Esophagus muscularis mucosa (tissue), 4 donors: ENCODE measurements around the gene SPNS3. TPM values are rescaled to one million over a fixed set of nuclear protein-coding genes. Genes with fewer than 3 reads are reported as not detected.

Experiments
- DNase-seq: peaks from one replicate; pipeline ENCODE4 v3.0.0-alpha.2; 2017; ENCODE audit errors: extremely low spot score
- H3K27ac ChIP-seq, 4 donors: fragments of 200-600 bp; sonication (generic); replicated peaks in 1 of 4; 1 replicate in 3 of 4; 2 replicates in 1 of 4; pipeline ENCODE4 v1.5.1; 2016 to 2019; ENCODE audit warnings: mild to moderate bottlenecking in 1 of 4
- H3K27me3 ChIP-seq, 4 donors: fragments of 200-600 bp; sonication (generic); one replicate each; pipeline versions ENCODE4 v1.5.1 to v1.6.0; 2016 to 2019
- H3K36me3 ChIP-seq, 4 donors: fragments of 200-600 bp; sonication (generic); one replicate each; pipeline ENCODE4 v1.5.1; 2016 to 2019
- H3K4me1 ChIP-seq, 4 donors: fragments of 200-600 bp; sonication (generic); one replicate each; pipeline ENCODE4 v1.5.1; 2016 to 2019
- H3K4me3 ChIP-seq, 4 donors: fragments of 200-600 bp; sonication (generic); 1 replicate in 2 of 4; 2 replicates in 2 of 4; pipeline ENCODE4 v1.5.1; 2016 to 2019; ENCODE audit warnings: mild to moderate bottlenecking in 4 of 4, moderate library complexity in 1 of 4
- H3K9me3 ChIP-seq, 4 donors: fragments of 200-600 bp; sonication (generic); 1 replicate in 3 of 4; 2 replicates in 1 of 4; pipeline ENCODE4 v1.5.1; 2016 to 2019
- CTCF ChIP-seq, 3 experiments: fragments of 200-600 bp in 2 of 3; fragments of 450-650 bp in 1 of 3; sonication (generic) in 2 of 3; IDR thresholded peaks; one replicate each; pipeline ENCODE4 v1.5.1; 2017 to 2019; ENCODE audit warnings: antibody characterized with exemption in 3 of 3, mild to moderate bottlenecking in 2 of 3, moderate library complexity in 1 of 3
- EP300 ChIP-seq: sonication (generic); formaldehyde crosslinking; IDR thresholded peaks from one replicate; pipeline ENCODE4 v1.6.1; 2017; ENCODE audit warnings: antibody characterized with exemption
- POLR2A ChIP-seq: fragments of 450-650 bp; IDR thresholded peaks from one replicate; pipeline ENCODE4 v1.6.1; 2017; ENCODE audit warnings: antibody characterized with exemption, moderate library complexity, mild to moderate bottlenecking, low read depth
- POLR2AphosphoS5 ChIP-seq, 2 donors: sonication (generic); formaldehyde crosslinking; IDR thresholded peaks; one replicate each; pipeline ENCODE4 v1.6.1; 2017; ENCODE audit warnings: antibody characterized with exemption in 2 of 2
- WGBS: methylation state at CpG from one replicate; pipeline ENCODE4 v1.1.5; 2018; 5-methylcytosine and 5-hydroxymethylcytosine counted together
- intact Hi-C: fragments of 100-400 bp; cut with DNase I; formaldehyde crosslinking; loops from one replicate; pipeline ENCODE4 v1.15.1; 2023
- total RNA-seq, 4 donors: library from RNA; depleted of rRNA; stranded (reverse); fragments of >200 nt; gene quantifications; one replicate each; pipeline versions ENCODE4 v1.1.0 to v1.2.1, GENCODE V29; 2016

The SPNS3 gene
- total RNA-seq, 4 donors from 2014 or later, result 0.17 TPM; not detected in 3

GRCh38 chr17:4405038-4405669 is 28.6 kb upstream of the SPNS3 start:
- no peak for DNase-seq
- no peaks in the 10 kb centered on the region for H3K27me3 ChIP-seq
- TF ChIP-seq CTCF (IDR thresholded peaks at IDR 0.05) (no peak), POLR2A (no peak), EP300 (no peak), POLR2AphosphoS5 (IDR thresholded peaks at IDR 0.05) (no peak)
- H3K9me3 ChIP-seq, result no peaks in the 10 kb centered on the region
- no peak overlapping the region for H3K27ac ChIP-seq
- no peak overlapping the region for H3K4me3 ChIP-seq
- no peaks in the 10 kb centered on the region for H3K36me3 ChIP-seq
- 96% methylated on average over 7 of the region's 7 CpGs for WGBS
- H3K4me1 ChIP-seq, result no peaks in the 10 kb centered on the region
- intact Hi-C loops, result no loop called here

- 93% methylated on average over 5 of the region's 5 CpGs for WGBS
- no peaks in the 10 kb centered on the region for H3K4me1 ChIP-seq
- DNase-seq, result no peak
- no peak for TF ChIP-seq CTCF (IDR thresholded peaks at IDR 0.05)
- no peak for TF ChIP-seq POLR2A
- TF ChIP-seq EP300, result no peak
- TF ChIP-seq POLR2AphosphoS5 (IDR thresholded peaks at IDR 0.05), result no peak
- no peaks in the 10 kb centered on the region for H3K27me3 ChIP-seq
- no peak overlapping the region for H3K27ac ChIP-seq
- H3K9me3 ChIP-seq, result no peaks in the 10 kb centered on the region
- H3K4me3 ChIP-seq, result no peak overlapping the region
- H3K36me3 ChIP-seq, result no peaks in the 10 kb centered on the region
- intact Hi-C loops, result no loop called here
These were observed 28.0 kb upstream of the SPNS3 start for GRCh38 chr17:4405699-4406098.

GRCh38 chr17:4406386-4406785 is 27.4 kb upstream of the SPNS3 start:
- Histone ChIP-seq H3K4me3 (no peak overlapping the region), H3K36me3 (no peaks in the 10 kb centered on the region), H3K4me1 (no peaks in the 10 kb centered on the region), H3K27me3 (no peaks in the 10 kb centered on the region), H3K27ac (no peak overlapping the region), H3K9me3 (no peaks in the 10 kb centered on the region)
- DNase-seq, result no peak
- WGBS, result 90% methylated on average over 9 of the region's 10 CpGs
- TF ChIP-seq CTCF (IDR thresholded peaks at IDR 0.05) (no peak), POLR2A (no peak), POLR2AphosphoS5 (IDR thresholded peaks at IDR 0.05) (no peak), EP300 (no peak)
- intact Hi-C loops, result no loop called here

- TF ChIP-seq POLR2AphosphoS5 (IDR thresholded peaks at IDR 0.05), result no peak
- no peak for TF ChIP-seq CTCF (IDR thresholded peaks at IDR 0.05)
- TF ChIP-seq POLR2A, result no peak
- TF ChIP-seq EP300, result no peak
- H3K9me3 ChIP-seq, result no peaks in the 10 kb centered on the region
- no peaks in the 10 kb centered on the region for H3K36me3 ChIP-seq
- H3K27ac ChIP-seq, result no peak overlapping the region
- no peaks in the 10 kb centered on the region for H3K4me1 ChIP-seq
- DNase-seq, result no peak
- 92% methylated on average over 7 of the region's 7 CpGs for WGBS
- H3K4me3 ChIP-seq, result no peak overlapping the region
- H3K27me3 ChIP-seq, result no peaks in the 10 kb centered on the region
- intact Hi-C loops, result no loop called here
These were observed 26.5 kb upstream of the SPNS3 start for GRCh38 chr17:4407216-4407615.

- no peaks in the 10 kb centered on the region for H3K9me3 ChIP-seq
- H3K4me1 ChIP-seq, result peaks cover under 1 to 2% (median 1%) of the 10 kb centered on the region in 4 donors
- no peak overlapping the region for H3K4me3 ChIP-seq
- intact Hi-C loops, result no loop called here
- 83% methylated on average over 8 of the region's 8 CpGs for WGBS
- no peak for DNase-seq
- no peak for TF ChIP-seq POLR2AphosphoS5 (IDR thresholded peaks at IDR 0.05)
- TF ChIP-seq EP300, result no peak
- no peak for TF ChIP-seq CTCF (IDR thresholded peaks at IDR 0.05)
- TF ChIP-seq POLR2A, result no peak
- no peak overlapping the region for H3K27ac ChIP-seq
- no peaks in the 10 kb centered on the region for H3K36me3 ChIP-seq
- H3K27me3 ChIP-seq, result no peaks in the 10 kb centered on the region
These were observed 25.9 kb upstream of the SPNS3 start for GRCh38 chr17:4407851-4408250.
